ENCODE results near the gene VAPA. TPM values are rescaled to one million over a fixed set of nuclear protein-coding genes. Genes with fewer than 3 reads are reported as not detected.
"Not testable (repeated sequence)": the region's sequence is repeated elsewhere in the genome, so short reads cannot be mapped to it uniquely, and the experiment has no call there.

The VAPA gene
- total RNA-seq, 2 donors from 2014 or later: 122 to 168 TPM

DNA sequence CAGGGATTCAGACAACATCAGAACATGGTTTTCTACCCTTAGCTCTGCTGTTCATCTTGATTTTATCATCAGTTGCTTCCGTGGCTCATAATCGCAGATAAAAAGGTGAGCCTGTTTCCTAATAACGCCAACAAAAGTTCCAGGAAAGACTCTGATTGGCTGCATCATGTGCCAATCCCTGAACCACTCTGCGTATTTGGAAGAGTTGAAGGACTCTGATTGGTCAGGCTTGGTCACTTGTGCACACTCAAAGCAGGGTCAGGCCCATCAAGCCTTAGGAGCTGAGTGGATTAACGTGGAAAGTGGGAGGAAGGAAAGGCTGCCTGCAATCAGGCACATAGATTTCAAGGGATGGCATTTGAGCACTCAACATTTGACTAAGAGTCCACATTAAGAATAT lies 16.7 kb upstream of the VAPA start:
- Mint-ChIP-seq H3K27me3 (ENCODE audit: insufficient read depth) (peaks cover 65% of the 10 kb centered on the region), H3K9me3 (no peaks in the 10 kb centered on the region)

DNA sequence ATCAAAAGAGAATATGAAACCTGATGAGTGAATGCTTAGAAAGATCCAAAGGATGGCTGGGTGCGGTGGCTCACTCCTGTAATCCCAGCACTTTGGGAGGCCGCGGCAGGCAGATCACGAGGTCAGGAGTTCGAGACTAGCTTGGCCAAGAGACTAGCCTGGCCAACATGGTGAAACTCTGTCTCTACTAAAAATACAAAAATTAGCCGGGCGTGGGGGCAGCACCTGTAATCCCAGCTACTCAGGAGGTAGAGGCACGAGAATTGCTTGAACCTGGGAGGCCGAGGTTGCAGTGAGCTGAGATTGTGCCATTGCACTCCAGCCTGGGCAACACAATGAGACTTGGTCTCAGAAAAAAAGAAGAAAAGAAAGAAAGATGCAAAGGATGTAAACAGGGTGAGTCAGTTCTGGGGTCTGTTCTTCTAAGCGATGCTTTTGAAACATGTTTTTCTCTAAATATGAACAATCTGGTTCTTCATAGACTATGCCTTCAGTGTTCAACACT lies 16.0 kb upstream of the VAPA start:
- 92 to 95% methylated on average over 10 of the region's 10 CpGs for WGBS, 2 experiments (ENCODE audit: insufficient coverage in 1 of 2, insufficient read length in 1 of 2)
- not testable (repeated sequence) for H3K4me3 ChIP-seq (ENCODE audit: low read length); H3K9ac ChIP-seq (ENCODE audit: extremely low read depth, low read length, poor library complexity, severe bottlenecking); H3K9me3 ChIP-seq (ENCODE audit: control insufficient read depth, low read length); H3K4me1 ChIP-seq (ENCODE audit: control insufficient read depth, insufficient read depth, low read length); H3K36me3 Mint-ChIP-seq (ENCODE audit: low read depth); H3K9me3 Mint-ChIP-seq; H3K36me3 ChIP-seq (ENCODE audit: control insufficient read depth, insufficient read depth, low read length); H3K27ac ChIP-seq (ENCODE audit: low read depth, low read length); H3K4me3 Mint-ChIP-seq; H3K27ac Mint-ChIP-seq
- peaks cover 40% of the 10 kb centered on the region for H3K27me3 ChIP-seq (ENCODE audit: control insufficient read depth, insufficient read depth, low read length, poor library complexity, severe bottlenecking)
- H3K27me3 Mint-ChIP-seq (ENCODE audit: insufficient read depth): peaks cover 62% of the 10 kb centered on the region
- peak; percentile 12 for DNase-seq
- peaks cover 21% of the 10 kb centered on the region for H3K4me1 Mint-ChIP-seq

More for the DNA sequence above, 16.7 kb upstream of the VAPA start:
- Histone ChIP-seq H3K9ac (ENCODE audit: extremely low read depth, low read length, poor library complexity, severe bottlenecking) (no peak overlapping the region), H3K4me1 (ENCODE audit: control insufficient read depth, insufficient read depth, low read length) (peaks cover 4% of the 10 kb centered on the region), H3K9me3 (ENCODE audit: control insufficient read depth, low read length) (peaks cover 6% of the 10 kb centered on the region), H3K36me3 (ENCODE audit: control insufficient read depth, insufficient read depth, low read length) (no peaks in the 10 kb centered on the region), H3K4me3 (ENCODE audit: low read length) (no peak overlapping the region), H3K27ac (ENCODE audit: low read depth, low read length) (no peak overlapping the region), H3K27me3 (ENCODE audit: control insufficient read depth, insufficient read depth, low read length, poor library complexity, severe bottlenecking) (peaks cover 40% of the 10 kb centered on the region)
- DNase-seq: peak; percentile 42
- TF ChIP-seq, protein P1, sequence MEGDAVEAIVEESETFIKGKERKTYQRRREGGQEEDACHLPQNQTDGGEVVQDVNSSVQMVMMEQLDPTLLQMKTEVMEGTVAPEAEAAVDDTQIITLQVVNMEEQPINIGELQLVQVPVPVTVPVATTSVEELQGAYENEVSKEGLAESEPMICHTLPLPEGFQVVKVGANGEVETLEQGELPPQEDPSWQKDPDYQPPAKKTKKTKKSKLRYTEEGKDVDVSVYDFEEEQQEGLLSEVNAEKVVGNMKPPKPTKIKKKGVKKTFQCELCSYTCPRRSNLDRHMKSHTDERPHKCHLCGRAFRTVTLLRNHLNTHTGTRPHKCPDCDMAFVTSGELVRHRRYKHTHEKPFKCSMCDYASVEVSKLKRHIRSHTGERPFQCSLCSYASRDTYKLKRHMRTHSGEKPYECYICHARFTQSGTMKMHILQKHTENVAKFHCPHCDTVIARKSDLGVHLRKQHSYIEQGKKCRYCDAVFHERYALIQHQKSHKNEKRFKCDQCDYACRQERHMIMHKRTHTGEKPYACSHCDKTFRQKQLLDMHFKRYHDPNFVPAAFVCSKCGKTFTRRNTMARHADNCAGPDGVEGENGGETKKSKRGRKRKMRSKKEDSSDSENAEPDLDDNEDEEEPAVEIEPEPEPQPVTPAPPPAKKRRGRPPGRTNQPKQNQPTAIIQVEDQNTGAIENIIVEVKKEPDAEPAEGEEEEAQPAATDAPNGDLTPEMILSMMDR (conservative IDR thresholded peaks at IDR 0.05): no peak
- peaks cover 20% of the 10 kb centered on the region for H3K4me1 Mint-ChIP-seq
- H3K4me3 Mint-ChIP-seq: no peak overlapping the region
- 94 to 96% methylated on average over 4 to 5 of the region's 5 CpGs for WGBS, 2 experiments (ENCODE audit: insufficient coverage in 1 of 2, insufficient read length in 1 of 2)
- H3K27ac Mint-ChIP-seq: no peak overlapping the region
- H3K36me3 Mint-ChIP-seq (ENCODE audit: low read depth): no peaks in the 10 kb centered on the region

DNA sequence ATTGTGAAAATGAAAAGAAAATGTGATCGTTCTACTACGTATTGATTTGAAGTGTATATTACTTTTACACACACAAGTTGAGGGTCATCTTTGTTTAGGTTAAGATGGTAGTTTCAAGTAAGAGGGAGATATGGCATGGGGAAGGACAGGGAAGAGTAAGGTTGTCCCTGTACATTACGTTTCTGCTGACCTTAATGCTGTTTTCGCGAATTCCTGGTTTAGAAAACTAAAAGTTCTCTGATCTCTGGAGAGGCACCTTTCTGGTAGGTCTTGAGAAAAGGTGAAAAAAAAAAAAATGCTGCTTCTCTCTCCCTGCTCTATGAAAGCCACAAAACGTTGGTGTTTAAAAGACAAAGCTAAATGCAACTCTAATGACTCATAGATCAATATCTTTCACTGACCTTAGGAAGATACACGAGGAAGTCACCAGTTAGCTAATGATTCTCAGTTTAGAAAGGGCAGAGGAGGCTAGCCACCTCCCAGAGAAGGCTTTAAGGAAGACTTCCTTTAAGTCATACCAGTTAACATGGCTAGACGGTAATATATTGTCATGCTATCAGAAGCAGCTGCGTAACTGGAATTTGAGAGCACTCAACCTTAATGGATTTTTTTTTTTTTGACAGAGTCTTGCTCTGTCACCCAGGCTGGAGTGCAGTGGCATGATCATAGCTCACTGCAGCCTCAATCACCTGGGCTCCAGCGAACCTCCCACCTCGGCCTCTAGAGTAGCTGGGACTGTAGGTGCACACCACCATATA lies 14.8 kb upstream of the VAPA start:
- peak; percentile 24 for DNase-seq
- H3K27me3 Mint-ChIP-seq (ENCODE audit: insufficient read depth): peaks cover 70% of the 10 kb centered on the region
- peaks cover 24% of the 10 kb centered on the region for H3K4me1 Mint-ChIP-seq
- H3K4me3 Mint-ChIP-seq: no peak overlapping the region
- Histone ChIP-seq H3K4me3 (ENCODE audit: low read length) (no peak overlapping the region), H3K9ac (ENCODE audit: extremely low read depth, low read length, poor library complexity, severe bottlenecking) (no peak overlapping the region), H3K9me3 (ENCODE audit: control insufficient read depth, low read length) (peaks cover 6% of the 10 kb centered on the region), H3K27me3 (ENCODE audit: control insufficient read depth, insufficient read depth, low read length, poor library complexity, severe bottlenecking) (peaks cover 40% of the 10 kb centered on the region), H3K36me3 (ENCODE audit: control insufficient read depth, insufficient read depth, low read length) (no peaks in the 10 kb centered on the region), H3K4me1 (ENCODE audit: control insufficient read depth, insufficient read depth, low read length) (peaks cover 4% of the 10 kb centered on the region), H3K27ac (ENCODE audit: low read depth, low read length) (no peak overlapping the region)
- H3K36me3 Mint-ChIP-seq (ENCODE audit: low read depth): no peaks in the 10 kb centered on the region
- TF ChIP-seq, protein P1 (conservative IDR thresholded peaks at IDR 0.05): no peak
- no peaks in the 10 kb centered on the region for H3K9me3 Mint-ChIP-seq
- peak overlapping the region; percentile 11 for H3K27ac Mint-ChIP-seq
- WGBS, 2 experiments (ENCODE audit: insufficient coverage in 1 of 2, insufficient read length in 1 of 2): 78 to 80% methylated on average over 6 to 10 of the region's 11 CpGs

DNA sequence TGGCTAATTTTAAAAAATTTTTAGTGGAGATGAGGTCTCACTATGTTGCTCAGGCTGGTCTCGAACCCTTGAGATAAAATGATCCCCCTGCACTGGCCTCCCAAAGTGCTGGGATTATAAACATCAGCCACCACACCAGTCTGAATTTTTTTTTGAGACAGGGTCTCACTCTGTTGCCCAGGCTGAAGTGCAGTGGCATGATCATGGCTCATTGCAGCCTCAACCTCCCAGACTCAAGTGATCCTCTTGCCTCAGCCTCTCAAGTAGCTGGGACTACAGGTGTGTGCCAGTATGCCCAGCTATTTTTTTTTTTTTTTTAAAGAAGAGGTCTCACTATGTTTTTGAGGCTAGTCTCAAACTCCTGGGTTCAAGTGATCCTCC lies 14.3 kb upstream of the VAPA start:
- H3K4me3 Mint-ChIP-seq: not testable (repeated sequence)
- H3K27me3 ChIP-seq (ENCODE audit: control insufficient read depth, insufficient read depth, low read length, poor library complexity, severe bottlenecking): peaks cover 44% of the 10 kb centered on the region
- WGBS, 2 experiments (ENCODE audit: insufficient coverage in 1 of 2, insufficient read length in 1 of 2): 80 to 96% methylated on average over 1 of the region's 1 CpG

More for the DNA sequence above, 14.3 kb upstream of the VAPA start:
- peaks cover 24% of the 10 kb centered on the region for H3K4me1 Mint-ChIP-seq
- H3K9ac ChIP-seq (ENCODE audit: extremely low read depth, low read length, poor library complexity, severe bottlenecking); DNase-seq; H3K4me1 ChIP-seq (ENCODE audit: control insufficient read depth, insufficient read depth, low read length); H3K27ac ChIP-seq (ENCODE audit: low read depth, low read length); H3K36me3 Mint-ChIP-seq (ENCODE audit: low read depth); H3K4me3 ChIP-seq (ENCODE audit: low read length); H3K9me3 ChIP-seq (ENCODE audit: control insufficient read depth, low read length); H3K36me3 ChIP-seq (ENCODE audit: control insufficient read depth, insufficient read depth, low read length); H3K9me3 Mint-ChIP-seq; H3K27ac Mint-ChIP-seq: not testable (repeated sequence)
- H3K27me3 Mint-ChIP-seq (ENCODE audit: insufficient read depth): peaks cover 74% of the 10 kb centered on the region

Data from endodermal cell (in vitro differentiated cells).